Neural cell (in vitro differentiated cells): Measurements from ENCODE around the gene CAMK2G. TPM values are rescaled to one million over a fixed set of nuclear protein-coding genes. Genes with fewer than 3 reads are reported as not detected.

Experiments
- H2AFZ ChIP-seq: fragments of 200-600, 300-800 bp; sonication (generic), shearing (Covaris generic); 2 replicates; pipeline ENCODE4 v1.6.0; 2014; ENCODE audit warnings: low read depth, mild to moderate bottlenecking, antibody characterized with exemption, low read length, moderate library complexity
- H3F3A ChIP-seq: fragments of 200-600 bp; shearing (Covaris generic); 2 replicates; pipeline ENCODE4 v1.6.1; 2016; ENCODE audit warnings: mild to moderate bottlenecking, moderate library complexity, mixed read lengths, antibody characterized with exemption, low read length; ENCODE audit not compliant: insufficient read depth, poor library complexity, severe bottlenecking
- H3K27ac ChIP-seq: fragments of 200-600, 300-800 bp; sonication (generic), shearing (Covaris generic); 2 replicates; pipeline ENCODE4 v1.5.1; 2014; ENCODE audit warnings: mild to moderate bottlenecking, low read length, moderate library complexity
- H3K27me3 ChIP-seq: fragments of 300-800, 200-600 bp; sonication (generic), shearing (Covaris generic); 2 replicates; pipeline ENCODE4 v1.6.0; 2014; ENCODE audit warnings: mild to moderate bottlenecking, low read depth, low read length, moderate library complexity; ENCODE audit not compliant: insufficient read depth
- H3K36me3 ChIP-seq: fragments of 300-800, 200-600 bp; sonication (generic), shearing (Covaris generic); 2 replicates; pipeline ENCODE4 v1.5.1; 2014; ENCODE audit warnings: mild to moderate bottlenecking, antibody characterized with exemption, low read length, moderate library complexity; ENCODE audit not compliant: insufficient read depth
- H3K4me2 ChIP-seq: fragments of 300-800, 200-600 bp; sonication (generic), shearing (Covaris generic); 2 replicates; pipeline ENCODE4 v1.6.0; 2014; ENCODE audit warnings: mild to moderate bottlenecking, low read length
- H3K4me3 ChIP-seq: fragments of 300-800, 200-600 bp; sonication (generic), shearing (Covaris generic); 2 replicates; pipeline ENCODE4 v1.5.1; 2014; ENCODE audit warnings: mild to moderate bottlenecking, low read length, moderate library complexity
- H3K79me2 ChIP-seq: fragments of 200-600 bp; shearing (Covaris generic); replicated peaks from 2 replicates; pipeline ENCODE4 v1.6.0; 2014; ENCODE audit warnings: mild to moderate bottlenecking, low read length, moderate library complexity; ENCODE audit not compliant: insufficient read depth
- H3K9ac ChIP-seq: fragments of 300-800, 200-600 bp; sonication (generic), shearing (Covaris generic); 2 replicates; pipeline ENCODE4 v1.6.1; 2016; ENCODE audit warnings: mild to moderate bottlenecking, low read length, mixed read lengths
- H3K9me2 ChIP-seq: fragments of 200-600 bp; shearing (Covaris generic); 2 replicates; pipeline ENCODE4 v1.6.1; 2016; ENCODE audit warnings: mild to moderate bottlenecking, low read length, mixed read lengths; ENCODE audit not compliant: insufficient read depth
- H3K9me3 ChIP-seq: fragments of 200-600, 300-800 bp; sonication (generic), shearing (Covaris generic); 2 replicates; pipeline ENCODE4 v1.6.1; 2016; ENCODE audit warnings: mild to moderate bottlenecking, mixed run types, low read length, moderate library complexity, mixed read lengths
- H4K20me1 ChIP-seq: fragments of 200-600 bp; shearing (Covaris generic); 2 replicates; pipeline ENCODE4 v1.6.1; 2016; ENCODE audit warnings: mild to moderate bottlenecking, mixed run types; ENCODE audit not compliant: insufficient read depth
- EP300 ChIP-seq: fragments of 450-650 bp; conservative IDR thresholded peaks from 2 replicates; pipeline ENCODE4 v1.6.1; 2014; ENCODE audit warnings: antibody characterized with exemption, mild to moderate bottlenecking, moderate library complexity; ENCODE audit not compliant: poor library complexity, severe bottlenecking
- EZH2 ChIP-seq: fragments of 200-600, 300-800 bp; shearing (Covaris generic), sonication (generic); IDR thresholded peaks from 2 replicates; pipeline ENCODE4 v1.6.1; 2014; ENCODE audit warnings: antibody characterized with exemption, low read length, borderline replicate concordance, mild to moderate bottlenecking; ENCODE audit not compliant: insufficient read depth, poor library complexity, severe bottlenecking
- MXI1 ChIP-seq: fragments of 450-650 bp; conservative IDR thresholded peaks from 2 replicates; pipeline ENCODE4 v1.6.1; 2014; ENCODE audit warnings: antibody characterized with exemption, mild to moderate bottlenecking; ENCODE audit not compliant: poor library complexity, severe bottlenecking
- POLR2AphosphoS5 ChIP-seq: IDR thresholded peaks from 2 replicates; pipeline ENCODE4 v1.6.1; 2012
- RAD21 ChIP-seq: fragments of 450-650 bp; conservative IDR thresholded peaks from 2 replicates; pipeline ENCODE4 v1.6.1; 2014; ENCODE audit warnings: antibody characterized with exemption, mild to moderate bottlenecking, moderate library complexity
- REST ChIP-seq: IDR thresholded peaks from 2 replicates; pipeline ENCODE4 v1.6.1; 2012; ENCODE audit warnings: borderline replicate concordance
- SMC3 ChIP-seq: fragments of 450-650 bp; conservative IDR thresholded peaks from 2 replicates; pipeline ENCODE4 v1.6.1; 2014; ENCODE audit warnings: antibody characterized with exemption, mild to moderate bottlenecking, moderate library complexity; ENCODE audit not compliant: poor library complexity
- TAF1 ChIP-seq: IDR thresholded peaks from 2 replicates; pipeline ENCODE4 v1.6.1; 2012; ENCODE audit warnings: low read depth
- polyA plus RNA-seq: library from polyadenylated mRNA; depleted of rRNA; stranded (reverse); fragments of >200 nt; gene quantifications from 2 replicates; pipeline ENCODE4 v1.2.3, GENCODE V29; 2014
- TF ChIP-seq, protein P1 (sequence below): fragments of 450-650 bp; IDR thresholded peaks from 2 replicates; pipeline ENCODE4 v1.5.1; 2014; ENCODE audit warnings: antibody characterized with exemption, mild to moderate bottlenecking, moderate library complexity; ENCODE audit not compliant: poor library complexity, severe bottlenecking

The CAMK2G gene
- polyA plus RNA-seq, 1 donor from 2014 or later: 55.4 TPM

DNA sequence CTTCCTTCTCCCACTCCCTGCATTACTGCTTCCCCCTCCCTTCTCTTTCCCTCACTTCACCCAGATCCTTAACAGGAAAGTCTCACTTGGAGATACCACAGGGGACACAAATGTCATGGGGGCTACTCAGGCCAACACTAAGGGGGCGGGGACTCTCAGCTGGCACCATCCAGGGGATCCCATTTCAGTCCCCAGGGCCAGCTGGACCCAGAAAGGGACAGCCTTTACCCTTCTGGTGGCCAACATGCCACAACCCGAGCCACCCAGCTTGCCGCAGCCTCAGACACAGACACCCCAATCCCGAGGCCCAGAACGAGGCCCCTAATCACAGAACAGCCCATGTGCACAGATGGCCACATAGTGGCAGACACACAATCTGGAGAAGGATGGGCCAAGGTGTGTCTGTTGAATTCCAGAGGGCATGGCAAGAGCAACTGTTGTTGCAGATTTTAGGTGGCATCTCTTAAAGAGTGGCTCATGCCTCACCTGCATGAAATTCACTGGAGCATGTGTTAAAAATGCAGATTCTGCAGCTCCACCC is 5.6 kb downstream of the CAMK2G start:
- Histone ChIP-seq H4K20me1 (no peaks in the 10 kb centered on the region), H2AFZ (no peak overlapping the region), H3K79me2 (no peaks in the 10 kb centered on the region)

DNA sequence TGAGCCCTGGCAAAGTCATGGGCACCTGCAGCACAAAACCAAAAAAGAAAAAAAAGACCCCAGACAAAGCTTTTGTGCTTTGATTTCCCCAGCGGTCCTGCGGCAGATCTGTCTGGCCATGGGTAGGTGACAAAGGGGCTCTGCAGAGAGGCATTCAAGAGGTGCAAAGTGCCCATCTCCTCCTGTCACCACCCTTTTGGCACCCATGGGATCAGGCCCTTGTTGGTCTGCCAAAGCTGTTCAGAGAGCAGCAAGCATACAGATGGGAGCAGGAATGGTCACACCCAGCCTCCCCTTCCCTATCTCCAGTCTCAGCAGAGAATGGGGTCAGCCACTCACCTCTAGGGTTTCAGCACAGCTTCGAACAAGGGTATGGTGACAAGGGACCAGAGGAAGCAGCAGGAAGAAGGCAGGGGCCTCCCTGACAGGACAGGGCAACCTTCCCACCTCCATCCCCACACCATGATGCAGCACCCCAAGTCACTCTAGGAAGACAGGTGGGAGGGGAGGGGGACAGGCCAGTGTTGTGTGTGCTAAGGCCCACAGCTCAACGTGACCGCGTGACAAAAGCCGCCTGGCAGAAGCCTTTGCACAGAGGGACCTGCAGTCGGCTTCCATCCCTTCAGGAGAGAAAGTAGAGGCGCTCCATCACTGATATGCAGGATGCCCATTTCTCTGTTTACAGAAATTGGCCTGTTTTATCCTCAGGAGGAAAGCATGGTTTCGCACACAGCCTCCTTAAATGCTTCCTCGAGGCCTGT is 6.3 kb downstream of the CAMK2G start:
- H3K36me3 ChIP-seq: no peaks in the 10 kb centered on the region
- H3K27ac ChIP-seq: no peak overlapping the region
- no peaks in the 10 kb centered on the region for H3K79me2 ChIP-seq
- no peak overlapping the region for H3K9ac ChIP-seq
- H3F3A ChIP-seq: no peaks in the 10 kb centered on the region
- no peaks in the 10 kb centered on the region for H3K27me3 ChIP-seq
- no peaks in the 10 kb centered on the region for H4K20me1 ChIP-seq
- H3K9me3 ChIP-seq: no peaks in the 10 kb centered on the region
- H3K4me2 ChIP-seq: no peak overlapping the region
- H3K9me2 ChIP-seq: no peaks in the 10 kb centered on the region
- no peak overlapping the region for H2AFZ ChIP-seq
- H3K4me3 ChIP-seq: no peak overlapping the region
- TF ChIP-seq EP300: no peak
- TF ChIP-seq RAD21: no peak
- no peak for TF ChIP-seq EZH2
- no peak for TF ChIP-seq SMC3
- no peak for TF ChIP-seq REST

More for the DNA sequence above, 5.6 kb downstream of the CAMK2G start:
- Histone ChIP-seq H3F3A (no peaks in the 10 kb centered on the region), H3K27me3 (no peaks in the 10 kb centered on the region), H3K9me3 (no peaks in the 10 kb centered on the region), H3K4me2 (no peak overlapping the region), H3K9ac (no peak overlapping the region), H3K27ac (no peak overlapping the region), H3K36me3 (no peaks in the 10 kb centered on the region), H3K9me2 (no peaks in the 10 kb centered on the region), H3K4me3 (no peak overlapping the region)
- TF ChIP-seq POLR2AphosphoS5 (no peak), RAD21 (no peak), SMC3 (no peak), EZH2 (no peak), TAF1 (no peak), EP300 (no peak), REST (no peak), MXI1 (no peak)
- TF ChIP-seq, protein P1, sequence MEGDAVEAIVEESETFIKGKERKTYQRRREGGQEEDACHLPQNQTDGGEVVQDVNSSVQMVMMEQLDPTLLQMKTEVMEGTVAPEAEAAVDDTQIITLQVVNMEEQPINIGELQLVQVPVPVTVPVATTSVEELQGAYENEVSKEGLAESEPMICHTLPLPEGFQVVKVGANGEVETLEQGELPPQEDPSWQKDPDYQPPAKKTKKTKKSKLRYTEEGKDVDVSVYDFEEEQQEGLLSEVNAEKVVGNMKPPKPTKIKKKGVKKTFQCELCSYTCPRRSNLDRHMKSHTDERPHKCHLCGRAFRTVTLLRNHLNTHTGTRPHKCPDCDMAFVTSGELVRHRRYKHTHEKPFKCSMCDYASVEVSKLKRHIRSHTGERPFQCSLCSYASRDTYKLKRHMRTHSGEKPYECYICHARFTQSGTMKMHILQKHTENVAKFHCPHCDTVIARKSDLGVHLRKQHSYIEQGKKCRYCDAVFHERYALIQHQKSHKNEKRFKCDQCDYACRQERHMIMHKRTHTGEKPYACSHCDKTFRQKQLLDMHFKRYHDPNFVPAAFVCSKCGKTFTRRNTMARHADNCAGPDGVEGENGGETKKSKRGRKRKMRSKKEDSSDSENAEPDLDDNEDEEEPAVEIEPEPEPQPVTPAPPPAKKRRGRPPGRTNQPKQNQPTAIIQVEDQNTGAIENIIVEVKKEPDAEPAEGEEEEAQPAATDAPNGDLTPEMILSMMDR: no peak
